NCI-H345 treated with DMSO at 0.1 percent for 48 hours (cell line): ENCODE measurements around the gene C20orf202.

ENCODE experiments used
- DNase-seq: peaks from one replicate; lab custom pipeline; 2025; ENCODE audit not compliant: unreplicated experiment; lab: John Stamatoyannopoulos, UW

Gene C20orf202

GRCh38 chr20:1202762-1203504, at the start of gene C20orf202:
Gene C20orf202 (plus strand): TSS chr20:1203454. CDS start chr20:1203586, 132 bp downstream.
- no peak for DNase-seq

- DNase-seq = no peak
Measured at GRCh38 chr20:1154226-1154625, 49.0 kb upstream of the C20orf202 start.

DNA sequence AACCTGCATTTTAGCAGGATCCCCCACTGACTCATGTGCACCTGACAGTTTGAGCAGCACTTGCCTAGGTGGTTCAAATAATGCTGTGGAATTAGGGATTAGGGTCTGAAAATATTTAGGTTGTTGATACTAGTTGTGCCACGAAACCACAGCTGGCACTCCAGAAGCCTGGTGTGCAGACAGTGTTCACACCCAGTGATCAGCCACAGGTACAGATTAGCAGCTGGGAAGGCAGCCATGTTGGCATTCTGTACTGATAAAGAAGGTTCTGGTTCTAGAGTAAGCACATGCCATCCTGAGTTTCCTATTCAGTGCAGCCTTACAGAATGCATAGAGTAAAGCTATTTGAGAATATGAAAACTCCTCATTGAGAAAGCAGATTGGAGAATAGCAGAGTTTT, 48.6 kb upstream of the C20orf202 start:
- DNase-seq = no peak

- DNase-seq = no peak
Measured at GRCh38 chr20:1155342-1155741, 47.9 kb upstream of the C20orf202 start.

GRCh38 chr20:1160496-1160895, 42.8 kb upstream of the C20orf202 start:
- DNase-seq = no peak

DNA sequence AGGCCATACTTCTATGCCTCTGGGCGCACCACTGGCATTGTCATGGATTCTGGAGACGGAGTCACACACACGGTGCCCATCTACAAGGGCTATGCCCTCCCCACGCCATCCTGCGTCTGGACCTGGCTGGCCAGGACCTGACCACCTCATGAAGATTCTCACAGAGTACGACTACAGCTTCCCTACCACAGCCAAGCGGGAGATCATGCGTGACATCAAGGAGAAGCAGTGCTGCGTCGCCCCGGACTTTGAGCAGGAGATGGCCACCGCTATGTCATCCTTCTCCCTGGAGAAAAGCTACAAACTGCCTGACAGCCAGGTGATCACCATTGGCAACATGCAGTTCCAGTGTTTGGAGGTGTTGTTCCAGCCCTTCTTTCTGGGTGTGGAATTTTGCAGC, 42.3 kb upstream of the C20orf202 start:
- DNase-seq = no peak

GRCh38 chr20:1163105-1163504, 40.1 kb upstream of the C20orf202 start:
- DNase-seq = no peak

DNA sequence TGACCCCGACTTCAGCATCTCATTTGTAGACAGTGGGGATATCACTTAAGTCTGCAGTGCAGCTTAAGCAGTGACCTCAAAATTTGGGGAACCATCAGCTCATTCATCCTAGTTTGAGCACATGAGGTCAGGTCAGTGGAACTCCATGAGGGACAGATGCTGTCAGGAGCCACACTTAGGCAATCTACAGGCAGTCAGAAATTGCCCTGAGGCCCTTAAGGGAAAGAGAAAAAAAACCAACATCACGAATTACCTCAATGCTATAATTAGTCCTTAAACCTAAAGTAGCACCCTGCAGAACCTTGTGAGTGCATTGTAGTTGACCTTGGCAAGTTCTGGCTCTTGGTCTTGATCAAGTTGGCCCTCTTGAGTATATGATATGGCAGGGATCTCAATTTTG, 39.6 kb upstream of the C20orf202 start:
- DNase-seq = no peak

DNA sequence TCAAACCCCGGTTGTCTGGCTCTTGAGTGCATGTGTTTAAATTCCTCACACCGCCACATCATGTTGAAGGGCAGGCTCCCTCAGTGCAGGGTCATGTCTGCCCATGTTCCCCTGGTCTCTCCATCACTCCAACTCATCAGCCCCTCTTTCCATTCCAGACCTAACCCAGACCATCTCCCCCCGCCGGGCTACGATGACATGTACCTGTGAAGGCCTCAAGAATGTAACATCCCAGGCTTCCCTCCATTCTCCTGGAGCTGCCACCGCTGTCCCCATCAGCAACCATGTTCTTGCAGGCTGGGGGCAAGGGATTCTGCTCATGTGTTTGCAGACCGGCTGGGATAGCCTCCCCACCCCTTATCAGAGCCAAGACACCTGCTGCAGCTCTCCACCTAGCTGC, 38.4 kb upstream of the C20orf202 start:
- DNase-seq = no peak

DNA sequence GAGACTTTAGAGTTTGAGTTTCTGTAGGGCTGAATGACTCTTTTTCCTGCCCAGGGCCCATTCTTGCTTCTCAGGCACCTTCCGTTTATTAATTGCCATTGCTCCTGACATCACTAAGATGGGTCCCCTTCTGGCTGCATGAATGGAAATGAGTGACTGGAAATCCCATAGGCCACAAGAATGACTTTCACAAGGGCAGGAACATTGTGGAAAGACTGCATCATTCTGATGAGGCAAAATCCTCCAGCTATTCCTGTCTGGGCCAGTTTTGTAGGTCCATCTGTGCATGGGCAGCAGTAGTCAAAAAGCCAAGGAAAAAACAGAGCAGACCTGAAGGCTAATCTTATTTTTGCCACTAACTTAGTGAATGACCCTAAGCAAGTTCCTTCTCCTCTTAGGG, 37.7 kb upstream of the C20orf202 start:
- no peak for DNase-seq

DNA sequence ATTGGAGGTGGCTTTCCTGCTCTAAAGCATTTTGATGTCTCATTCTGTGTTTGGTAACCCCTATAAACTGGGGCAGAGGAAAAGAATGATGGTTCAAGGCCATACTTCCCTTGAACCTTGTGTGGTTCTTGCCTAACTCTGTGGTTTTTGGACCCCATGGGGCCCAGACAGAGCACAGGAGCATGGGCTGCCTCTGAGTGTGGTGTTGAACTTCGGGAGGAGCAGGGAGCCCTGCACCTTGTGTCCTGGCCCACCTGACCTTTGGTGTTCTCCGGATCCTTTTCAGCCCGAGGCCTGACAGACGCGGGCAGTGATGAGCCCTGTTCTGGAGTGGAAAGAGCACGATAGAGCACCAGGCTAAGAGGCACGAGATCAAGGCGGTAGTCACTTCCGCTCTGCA, 37.3 kb upstream of the C20orf202 start:
- no peak for DNase-seq

DNA sequence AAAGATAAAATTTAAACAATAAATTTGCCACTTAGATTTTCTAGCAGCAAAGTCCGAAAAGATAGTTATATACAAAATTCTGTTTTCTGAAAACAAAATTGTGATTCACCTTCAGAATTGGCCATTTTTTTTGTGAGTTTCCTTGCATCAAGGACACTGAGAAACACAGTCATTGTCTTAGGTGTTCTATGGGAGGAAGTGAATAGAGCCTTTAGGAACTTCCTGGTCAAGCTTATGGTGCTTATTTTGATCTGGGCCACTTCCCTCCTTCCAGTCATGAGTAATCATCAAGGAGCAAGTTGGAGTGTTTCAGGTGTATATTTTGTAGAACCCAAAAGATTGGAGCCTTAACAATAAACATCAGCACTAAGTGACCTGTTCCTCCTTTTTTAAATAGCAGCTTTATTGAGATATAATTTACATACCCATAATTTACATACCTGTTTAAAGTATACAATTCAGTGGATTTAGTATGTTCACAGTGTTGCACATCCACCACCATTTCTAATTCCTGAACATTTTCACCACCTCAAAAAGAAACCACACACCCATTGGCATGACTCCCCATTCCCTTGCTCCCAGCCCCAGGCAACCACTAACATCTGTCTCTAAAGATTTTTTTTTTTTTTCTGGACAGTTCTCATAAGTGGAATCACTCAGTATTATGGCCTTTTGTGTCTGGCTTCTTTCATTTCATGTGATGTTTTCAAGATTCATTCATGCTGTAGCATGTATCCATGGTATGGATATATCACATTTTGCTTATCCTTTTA, 36.1 kb upstream of the C20orf202 start:
- DNase-seq = no peak

DNA sequence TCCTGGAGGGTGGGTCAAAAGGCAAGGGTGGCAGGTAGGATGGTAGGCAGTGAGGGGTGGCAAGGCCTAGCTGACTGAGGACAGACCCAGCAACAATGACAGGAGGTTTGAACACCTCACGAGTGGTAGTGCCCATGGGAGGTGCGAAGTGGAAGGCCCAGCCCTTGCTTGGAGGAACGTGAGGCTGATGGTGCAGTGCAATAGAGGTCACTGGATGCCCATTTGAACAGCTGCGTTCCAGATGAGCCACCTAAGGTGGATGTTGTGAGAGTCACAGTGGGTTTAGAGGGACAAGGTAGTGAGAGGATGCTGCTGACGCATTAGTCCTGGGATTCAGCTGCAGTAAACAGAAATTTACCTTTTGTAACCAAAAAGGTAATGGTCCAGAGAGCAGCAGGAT, 34.0 kb upstream of the C20orf202 start:
- DNase-seq = no peak

DNA sequence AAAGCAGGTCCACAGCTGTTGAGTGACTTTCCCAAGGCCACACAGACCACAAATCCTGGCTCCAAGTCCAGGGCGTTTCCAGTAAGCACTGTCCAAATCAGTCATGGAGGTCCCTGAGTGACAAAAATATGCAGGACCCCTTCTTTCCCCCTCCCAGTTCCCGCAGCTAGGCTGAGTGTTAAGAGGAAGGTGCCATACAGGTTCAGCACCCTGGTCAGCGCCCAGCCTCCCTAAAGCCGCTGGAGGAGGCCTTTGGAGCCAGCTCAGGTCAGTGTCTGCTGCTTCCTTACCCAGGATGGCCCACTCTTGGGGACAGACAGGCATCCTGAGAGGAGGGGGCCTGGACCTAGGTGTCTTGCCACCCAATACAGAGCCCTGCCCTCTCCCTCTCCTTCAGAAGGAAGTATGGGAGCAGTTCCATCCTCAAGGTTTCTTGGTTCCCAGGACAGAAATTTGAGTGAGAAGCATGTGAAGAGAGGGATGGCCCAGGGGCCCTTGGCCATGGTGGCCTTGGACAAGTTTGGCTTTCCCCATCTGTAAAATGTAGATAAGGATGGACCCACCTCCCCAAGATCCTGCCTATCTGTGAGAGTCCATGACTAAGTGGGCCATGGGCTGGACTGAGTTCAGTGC, 31.7 kb upstream of the C20orf202 start:
- DNase-seq = no peak

DNA sequence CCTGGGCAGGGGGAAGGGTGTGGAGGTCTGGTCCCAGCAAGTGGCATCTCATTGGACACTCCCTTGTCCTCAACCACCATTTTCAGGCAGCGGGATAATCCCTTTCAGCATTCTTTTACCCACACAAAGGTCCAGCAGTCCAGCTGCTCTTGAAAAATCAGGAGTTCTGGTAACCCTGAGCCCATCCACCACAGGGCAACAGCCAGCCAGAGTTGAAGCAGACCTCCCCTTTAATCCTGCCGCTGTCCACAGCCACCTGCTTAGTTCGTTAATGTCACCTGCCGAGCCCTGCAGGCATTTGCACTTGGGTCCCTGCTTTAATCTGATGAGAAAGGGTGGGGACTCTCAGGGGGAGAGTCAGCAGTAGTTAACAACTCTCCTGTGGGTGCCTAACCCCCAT, 29.6 kb upstream of the C20orf202 start:
- no peak for DNase-seq

GRCh38 chr20:1174787-1175186, 28.5 kb upstream of the C20orf202 start:
- no peak for DNase-seq

DNA sequence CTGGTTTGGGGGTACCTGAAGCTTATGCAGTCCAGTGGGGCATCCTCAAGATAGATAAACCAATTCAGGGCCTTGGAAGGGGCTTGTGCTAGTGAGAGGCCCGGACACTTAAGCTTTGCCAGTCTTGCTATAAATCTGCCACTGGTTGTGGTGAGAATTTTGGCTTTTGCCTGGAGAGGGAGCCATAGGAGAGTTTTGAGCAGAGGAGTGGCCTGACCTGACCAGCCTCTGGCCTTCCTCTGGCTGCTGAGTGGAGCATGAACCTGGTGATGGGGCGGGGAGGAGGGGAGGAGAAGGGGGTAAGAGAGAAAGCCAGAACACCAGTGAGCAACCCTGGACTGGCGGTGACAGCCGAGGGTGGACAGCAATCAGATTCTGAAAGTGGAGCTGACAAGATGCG, 25.6 kb upstream of the C20orf202 start:
- DNase-seq = no peak

- no peak for DNase-seq
Measured at GRCh38 chr20:1178103-1178502, 25.2 kb upstream of the C20orf202 start.

DNA sequence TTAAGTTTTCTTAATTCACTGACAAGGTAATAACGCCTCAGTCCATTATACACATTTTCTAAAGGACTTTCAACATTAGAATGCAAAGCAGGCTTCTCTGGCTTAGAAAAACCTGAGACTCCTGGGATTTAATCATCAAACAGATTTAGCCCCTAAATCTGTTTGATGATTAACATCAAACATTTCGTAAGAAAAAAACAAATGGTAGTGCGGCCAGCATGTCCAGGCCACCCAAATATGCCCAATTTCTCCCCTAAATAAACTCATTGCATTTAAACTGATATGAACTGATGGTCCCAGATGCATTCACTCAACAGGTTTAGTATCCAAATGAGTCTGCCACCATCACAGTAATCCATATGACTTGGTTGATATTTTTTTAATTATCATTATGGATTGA, 24.6 kb upstream of the C20orf202 start:
- DNase-seq = no peak

DNA sequence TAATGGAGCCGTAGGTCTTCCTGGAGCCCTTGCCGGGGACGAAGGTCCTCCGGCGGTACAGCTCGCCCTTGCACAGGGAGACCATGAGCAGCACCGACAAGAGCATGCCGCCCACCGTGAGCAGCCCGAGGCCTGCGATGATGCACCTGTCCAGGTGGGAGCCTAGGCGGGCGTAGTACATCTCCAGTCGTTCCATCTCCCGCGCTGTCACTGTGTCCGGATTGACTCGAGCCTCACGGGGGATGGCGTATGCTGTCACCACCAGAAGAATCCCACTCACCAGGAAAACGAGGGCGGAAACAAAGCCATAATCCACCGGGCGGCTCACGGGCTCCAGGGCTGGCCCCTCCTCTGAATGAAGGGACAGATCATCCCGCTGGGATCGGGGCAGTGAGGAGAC, 22.3 kb upstream of the C20orf202 start:
- no peak for DNase-seq

- DNase-seq = no peak
Measured at GRCh38 chr20:1182106-1182505, 21.1 kb upstream of the C20orf202 start.

DNA sequence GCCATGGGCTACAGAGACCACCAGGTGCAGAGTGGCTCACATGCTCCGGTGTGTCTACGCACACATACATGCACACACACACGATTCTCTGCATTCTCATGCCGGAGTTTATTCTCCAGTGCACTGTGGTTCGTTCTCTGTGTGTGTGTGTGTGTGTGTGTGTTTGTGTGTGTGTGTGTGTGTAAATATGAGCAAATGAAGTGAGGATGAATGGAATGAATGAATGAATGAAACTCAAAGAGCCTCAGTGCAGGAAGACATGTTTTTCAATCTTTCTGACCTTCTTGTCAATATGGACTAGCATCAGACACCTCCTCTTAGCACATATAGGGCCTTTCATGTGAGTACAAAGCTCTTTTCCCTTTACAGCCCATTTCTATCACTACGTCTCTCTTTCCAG, 20.1 kb upstream of the C20orf202 start:
- no peak for DNase-seq
